GM12878 (cell line): ENCODE results near the gene PDE11A. TPM values are rescaled to one million over a fixed set of nuclear protein-coding genes. Genes with fewer than 3 reads are reported as not detected.

ENCODE experiments used
- ATAC-seq: fragments of 200-7000 bp; cut with Tn5 transposase; 3 replicates; pipeline ENCODE4 v1.9.1; 2020; ENCODE audit warnings: mild to moderate bottlenecking, moderate library complexity
- BruUV-seq: library from RNA; stranded (reverse); fragments of 400-500 nt; replicated peaks from 2 replicates; lab custom pipeline; 2021; lab: Mats Ljungman, UMichigan
- CTCF ChIA-PET: fragments of 300-600 bp; sonication (Branson Sonifier 250); formaldehyde crosslinking; extraction: SDS; loops from one replicate; lab custom pipeline; 2021; ENCODE audit warnings: inconsistent platforms; lab: Yijun Ruan, JAX
- POLR2A ChIA-PET: fragments of 350-600 bp; formaldehyde crosslinking; extraction: SDS; loops from one replicate; lab custom pipeline; 2021; ENCODE audit warnings: inconsistent platforms; lab: Charles Lee
- RAD21 ChIA-PET: fragments of 300-600 bp; sonication (Branson Sonifier 250); formaldehyde crosslinking; loops from one replicate; lab custom pipeline; 2023; ENCODE audit warnings: antibody characterized with exemption; ENCODE audit not compliant: unreplicated experiment; lab: Charles Lee
- SMC1A ChIA-PET: fragments of 300-600 bp; sonication (Branson Sonifier 250); formaldehyde crosslinking; loops from one replicate; lab custom pipeline; 2023; ENCODE audit not compliant: unreplicated experiment, uncharacterized antibody; lab: Charles Lee
- DNase-seq: peaks from one replicate; pipeline ENCODE4 v3.0.0-alpha.2; 2011; ENCODE audit warnings: low read depth, low spot score
- FAIRE-seq: peaks from 3 replicates; lab custom pipeline; 2011; peaks lifted over from hg19 to GRCh38; lab: Jason Lieb, UNC
- H2AFZ ChIP-seq: 2 replicates; pipeline ENCODE4 v1.6.0; 2011; ENCODE audit warnings: low read depth, low read length, control low read depth; ENCODE audit not compliant: control insufficient read depth
- H3K27ac ChIP-seq: 2 replicates; pipeline ENCODE4 v1.5.1; 2011; ENCODE audit warnings: control low read depth; ENCODE audit not compliant: control insufficient read depth, insufficient read depth
- H3K27me3 ChIP-seq, 2 experiments: replicated peaks in 1 of 2; 2 replicates each; pipeline versions ENCODE4 v1.6.0 to v1.6.1; 2011; ENCODE audit warnings: low read length in 1 of 2; ENCODE audit not compliant: control insufficient read depth in 2 of 2, insufficient read depth in 2 of 2
- H3K36me3 ChIP-seq, 2 experiments: 2 replicates each; pipeline ENCODE4 v1.5.1; 2011; ENCODE audit warnings: low read length in 1 of 2; ENCODE audit not compliant: control insufficient read depth in 2 of 2, insufficient read depth in 2 of 2
- H3K4me1 ChIP-seq: 2 replicates; pipeline ENCODE4 v1.6.1; 2011; ENCODE audit warnings: mild to moderate bottlenecking, low read length, moderate library complexity, mixed read lengths; ENCODE audit not compliant: control insufficient read depth, insufficient read depth
- H3K4me2 ChIP-seq: 2 replicates; pipeline ENCODE4 v1.6.0; 2011; ENCODE audit warnings: control low read depth; ENCODE audit not compliant: control insufficient read depth, insufficient read depth
- H3K4me3 ChIP-seq: fragments of 200-600 bp; sonication (generic); 2 replicates; pipeline ENCODE4 v1.5.1; 2016
- H3K79me2 ChIP-seq: 2 replicates; pipeline ENCODE4 v1.6.0; 2011; ENCODE audit warnings: low read length; ENCODE audit not compliant: control insufficient read depth, insufficient read depth
- H3K9ac ChIP-seq: 2 replicates; pipeline ENCODE4 v1.8.0; 2011; ENCODE audit warnings: low read length, control low read depth, mixed read lengths; ENCODE audit not compliant: control insufficient read depth, insufficient read depth
- H3K9me3 ChIP-seq: replicated peaks from 3 replicates; pipeline ENCODE4 v1.5.1; 2011; ENCODE audit warnings: mild to moderate bottlenecking, low read length; ENCODE audit not compliant: control insufficient read depth, insufficient read depth
- H4K20me1 ChIP-seq: 2 replicates; pipeline ENCODE4 v1.6.0; 2011; ENCODE audit not compliant: control insufficient read depth, insufficient read depth
- CBFB ChIP-seq: IDR thresholded peaks from 2 replicates; pipeline ENCODE4 v1.6.1; 2016; ENCODE audit warnings: antibody characterized with exemption, low read depth
- CBX5 ChIP-seq: sonication (generic); IDR thresholded peaks from 2 replicates; pipeline ENCODE4 v1.6.1; 2016; ENCODE audit warnings: low read depth, moderate library complexity, mild to moderate bottlenecking, inconsistent platforms
- EED ChIP-seq: sonication (generic); IDR thresholded peaks from 2 replicates; pipeline ENCODE4 v1.6.1; 2016; ENCODE audit warnings: antibody characterized with exemption, low read depth
- NFXL1 ChIP-seq: fragments of 450-650 bp; IDR thresholded peaks from 2 replicates; pipeline ENCODE4 v1.6.1; 2017; ENCODE audit warnings: antibody characterized with exemption, mild to moderate bottlenecking, borderline replicate concordance
- SMARCA5 ChIP-seq: fragments of 450-650 bp; IDR thresholded peaks from 2 replicates; pipeline ENCODE4 v1.6.1; 2017; ENCODE audit warnings: mild to moderate bottlenecking
- TCF3 ChIP-seq: IDR thresholded peaks from 2 replicates; pipeline ENCODE4 v1.6.1; 2012; ENCODE audit warnings: low read depth, mild to moderate bottlenecking, low read length, borderline replicate concordance; ENCODE audit not compliant: insufficient read depth
- ZNF217 ChIP-seq: fragments of 450-650 bp; IDR thresholded peaks from 2 replicates; pipeline ENCODE4 v1.6.1; 2017; ENCODE audit warnings: antibody characterized with exemption, mild to moderate bottlenecking
- ZNF687 ChIP-seq: fragments of 450-650 bp; IDR thresholded peaks from 2 replicates; pipeline ENCODE4 v1.6.1; 2017; ENCODE audit warnings: mild to moderate bottlenecking, moderate library complexity
- WGBS: methylation state at CpG from one replicate; pipeline ENCODE4 v1.1.6; 2016; ENCODE audit warnings: low lambda C conversion rate; ENCODE audit not compliant: insufficient replicate concordance, insufficient coverage; ENCODE audit errors: missing lambda C conversion rate; 5-methylcytosine and 5-hydroxymethylcytosine counted together
- in situ Hi-C: fragments of 300-500 bp; cut with MboI; formaldehyde crosslinking; loops from 9 replicates; pipeline ENCODE4 v1.14.3; 2018; ENCODE audit warnings: mixed read lengths
- intact Hi-C: fragments of 100-400 bp; cut with micrococcal nuclease; formaldehyde crosslinking; loops from one replicate; pipeline ENCODE4 v1.14.2; 2022; ENCODE audit not compliant: unreplicated experiment
- polyA plus RNA-seq, 11 experiments: library from polyadenylated mRNA; depleted of rRNA in 4 of 11; unstranded in 6 of 11; stranded (reverse) in 5 of 11; fragments of >200 nt; fragmentation: Nextera tagmentation in 4 of 11; fragmentation: Illumina TruSeq in 1 of 11; extraction: Ambion mirVana in 4 of 11; extraction: Trizol in 1 of 11; gene quantifications; 1 replicate in 1 of 11; 2 replicates in 10 of 11; pipeline versions ENCODE4 v1.2.1 to v1.2.3, GENCODE V29; 2011 to 2016; ENCODE audit warnings: inconsistent platforms in 2 of 11, missing spikeins in 2 of 11, low read depth in 1 of 11
- total RNA-seq, 4 experiments: library from RNA; depleted of rRNA in 3 of 4; stranded (reverse); fragments of >200 nt in 3 of 4; fragmentation: Illumina TruSeq in 1 of 4; extraction: Trizol in 1 of 4; gene quantifications; 2 replicates each; pipeline versions ENCODE4 v1.2.1 to v1.2.3, GENCODE V29; 2013 to 2021
- TF ChIP-seq, protein P1 (sequence below), 3 experiments: IDR thresholded peaks in 2 of 3; conservative IDR thresholded peaks in 1 of 3; 2 replicates each; pipeline ENCODE4 v1.5.1; 2011; ENCODE audit warnings: low read depth in 3 of 3, low read length in 3 of 3, mild to moderate bottlenecking in 3 of 3, control low read depth in 2 of 3, moderate library complexity in 2 of 3, inconsistent platforms in 1 of 3, mixed read lengths in 1 of 3; ENCODE audit not compliant: control insufficient read depth in 2 of 3, insufficient read depth in 1 of 3; ENCODE audit errors: extremely low read depth in 1 of 3

PDE11A gene
- total and polyA plus RNA-seq, 10 of the 15 experiments (the other 5 are each of a cell fraction or from before 2014, with no cell fraction given): 0.01 to 0.17 (median 0.06) TPM; not detected in 5

DNA sequence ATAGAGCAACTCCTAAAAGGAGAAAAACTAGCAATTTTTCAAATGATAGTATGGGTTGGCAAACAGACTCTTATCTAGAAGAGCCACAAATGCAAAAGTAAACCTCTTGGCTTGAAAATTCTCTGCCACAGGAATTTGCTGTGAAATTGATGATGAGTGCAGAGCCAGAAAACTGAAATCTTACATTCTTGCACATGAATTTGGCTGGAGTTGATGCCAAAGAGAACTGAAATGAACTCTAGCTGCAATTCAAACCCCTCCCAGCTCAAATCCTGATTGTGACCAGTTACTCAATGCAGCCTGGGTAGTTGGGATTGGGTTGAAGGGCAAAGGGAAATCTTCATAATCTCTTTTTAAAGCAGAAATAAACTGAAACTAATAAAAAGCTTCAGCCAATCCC, 266.6 kb downstream of the PDE11A start (continued):
- TF ChIP-seq ZNF687 (no peak), TCF3 (no peak), SMARCA5 (no peak), CBFB (no peak), EED (no peak), CBX5 (no peak), ZNF217 (no peak)

DNA sequence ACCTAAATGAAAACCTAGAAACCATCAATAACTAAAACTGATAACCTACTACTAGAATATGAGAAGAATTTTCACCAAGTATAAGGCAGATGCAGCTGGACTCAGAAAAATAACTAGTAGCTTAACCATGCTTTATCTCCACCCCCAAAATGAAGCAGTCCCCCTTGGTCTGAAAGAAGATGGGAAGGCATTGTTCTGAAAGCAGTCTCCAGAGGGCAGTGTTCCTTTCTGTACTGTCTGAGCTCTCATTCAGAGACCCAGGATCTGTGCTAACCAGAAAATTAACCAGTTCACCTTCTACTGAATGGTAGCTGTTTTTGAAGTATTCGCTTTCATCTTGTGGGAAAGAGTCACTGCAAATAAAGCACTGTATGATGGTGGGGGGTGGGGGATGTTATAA, 273.0 kb downstream of the PDE11A start:
- Histone ChIP-seq H3K4me1 (no peaks in the 10 kb centered on the region), H3K4me3 (no peak overlapping the region)
- TF ChIP-seq NFXL1: no peak
- TF ChIP-seq, protein P1, sequence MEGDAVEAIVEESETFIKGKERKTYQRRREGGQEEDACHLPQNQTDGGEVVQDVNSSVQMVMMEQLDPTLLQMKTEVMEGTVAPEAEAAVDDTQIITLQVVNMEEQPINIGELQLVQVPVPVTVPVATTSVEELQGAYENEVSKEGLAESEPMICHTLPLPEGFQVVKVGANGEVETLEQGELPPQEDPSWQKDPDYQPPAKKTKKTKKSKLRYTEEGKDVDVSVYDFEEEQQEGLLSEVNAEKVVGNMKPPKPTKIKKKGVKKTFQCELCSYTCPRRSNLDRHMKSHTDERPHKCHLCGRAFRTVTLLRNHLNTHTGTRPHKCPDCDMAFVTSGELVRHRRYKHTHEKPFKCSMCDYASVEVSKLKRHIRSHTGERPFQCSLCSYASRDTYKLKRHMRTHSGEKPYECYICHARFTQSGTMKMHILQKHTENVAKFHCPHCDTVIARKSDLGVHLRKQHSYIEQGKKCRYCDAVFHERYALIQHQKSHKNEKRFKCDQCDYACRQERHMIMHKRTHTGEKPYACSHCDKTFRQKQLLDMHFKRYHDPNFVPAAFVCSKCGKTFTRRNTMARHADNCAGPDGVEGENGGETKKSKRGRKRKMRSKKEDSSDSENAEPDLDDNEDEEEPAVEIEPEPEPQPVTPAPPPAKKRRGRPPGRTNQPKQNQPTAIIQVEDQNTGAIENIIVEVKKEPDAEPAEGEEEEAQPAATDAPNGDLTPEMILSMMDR (IDR thresholded peaks at IDR 0.05 in 2 of 3, conservative IDR thresholded peaks at IDR 0.05 in 1 of 3; ENCODE audit: control insufficient read depth in 2 of 3, extremely low read depth in 1 of 3, insufficient read depth in 1 of 3, low read depth in 3 of 3, low read length in 3 of 3): peak; percentile 34 to 57 (median 45); a peak in 5 of 6 replicates
- TF ChIP-seq, all 136 proteins: peak for 1
- intact Hi-C loops (no loop called here), in situ Hi-C loops (no loop called here)
- Histone ChIP-seq H3K27ac (no peak overlapping the region), H2AFZ (no peak overlapping the region), H3K27me3 (no peaks in the 10 kb centered on the region), H3K4me2 (no peak overlapping the region), H4K20me1 (no peaks in the 10 kb centered on the region), H3K9ac (no peak overlapping the region), H3K36me3 (no peaks in the 10 kb centered on the region), H3K9me3 (no peaks in the 10 kb centered on the region), H3K79me2 (no peaks in the 10 kb centered on the region)
- ChIA-PET SMC1A (no interaction called here), RAD21 (no interaction called here), CTCF (interaction anchor here (0.9 to 1.1 kb wide), 5 partner anchors 10 to 30 kb away, joined by 3 to 9 read pairs (median 4); no protein-coding TSS in a partner anchor), POLR2A (interaction anchor here (0.7 kb wide), 1 partner anchor 36 kb away, joined by 3 read pairs; no protein-coding TSS in a partner anchor)
- ATAC-seq: peak; percentile 85
- WGBS: 0% methylated on average over 1 of the region's 1 CpG
- BruUV-seq: no TSS peak
- no peak for DNase-seq
- peak; percentile 68 for FAIRE-seq
